ENCODE results near the gene MTMR3.

The MTMR3 gene

GRCh38 chr22:29871684-29872083 is 11.3 kb upstream of the MTMR3 start:
- no peak for DNase-seq

GRCh38 chr22:29872144-29872893 is 10.7 kb upstream of the MTMR3 start:
- DNase-seq, result no peak

- no peak for DNase-seq
These were observed 10.0 kb upstream of the MTMR3 start for GRCh38 chr22:29872989-29873388.

- no peak for DNase-seq
These were observed 9.0 kb upstream of the MTMR3 start for GRCh38 chr22:29873943-29874342.

GRCh38 chr22:29877620-29878019 is 5.4 kb upstream of the MTMR3 start:
- DNase-seq, result no peak

GRCh38 chr22:29879753-29880152 is 3.2 kb upstream of the MTMR3 start:
- DNase-seq, result no peak

GRCh38 chr22:29882716-29883044 is 294 bp upstream of the MTMR3 start:
- no peak for DNase-seq

- DNase-seq, result no peak
These were observed 762 bp downstream of the MTMR3 start for GRCh38 chr22:29883775-29884097.

GRCh38 chr22:29885610-29886009 is 2.6 kb downstream of the MTMR3 start:
- DNase-seq, result no peak

GRCh38 chr22:29886596-29886995 is 3.6 kb downstream of the MTMR3 start:
- DNase-seq, result no peak

- DNase-seq, result no peak
These were observed 4.4 kb downstream of the MTMR3 start for GRCh38 chr22:29887358-29887757.

- no peak for DNase-seq
These were observed 7.8 kb downstream of the MTMR3 start for GRCh38 chr22:29890760-29891159.

GRCh38 chr22:29892315-29893156 is 9.6 kb downstream of the MTMR3 start:
- no peak for DNase-seq

GRCh38 chr22:29901354-29901753 is 18.4 kb downstream of the MTMR3 start:
- DNase-seq, result peak in 1 of 2 donors; percentile 68

GRCh38 chr22:29903371-29903770 is 20.4 kb downstream of the MTMR3 start:
- no peak for DNase-seq

- no peak for DNase-seq
These were observed 21.0 kb downstream of the MTMR3 start for GRCh38 chr22:29904020-29904419.

GRCh38 chr22:29907753-29908515 is 25.0 kb downstream of the MTMR3 start:
- peak; percentile 6 to 66 for DNase-seq

- DNase-seq, result no peak
These were observed 29.2 kb downstream of the MTMR3 start for GRCh38 chr22:29912141-29912540.

- DNase-seq, result no peak
These were observed 29.8 kb downstream of the MTMR3 start for GRCh38 chr22:29912605-29913398.

- DNase-seq, result no peak
These were observed 31.2 kb downstream of the MTMR3 start for GRCh38 chr22:29914165-29914564.

GRCh38 chr22:29914991-29915533 is 32.1 kb downstream of the MTMR3 start:
- DNase-seq, result no peak

- no peak for DNase-seq
These were observed 33.1 kb downstream of the MTMR3 start for GRCh38 chr22:29916007-29916544.
